IPS-20b (cell line): ENCODE results near the gene FOXRED1.
"Not testable (repeated sequence)": the region's sequence is repeated elsewhere in the genome, so short reads cannot be mapped to it uniquely, and the experiment has no call there.

Experiments used
- H3K27ac ChIP-seq: one replicate; pipeline ENCODE4 v1.5.1; 2013; ENCODE audit warnings: low read length
- H3K27me3 ChIP-seq: 2 replicates; pipeline ENCODE4 v1.6.1; 2013; ENCODE audit warnings: mild to moderate bottlenecking, low read length, inconsistent platforms; ENCODE audit not compliant: insufficient read depth
- H3K36me3 ChIP-seq: 2 replicates; pipeline ENCODE4 v1.6.1; 2013; ENCODE audit warnings: low read depth, mild to moderate bottlenecking, inconsistent platforms, low read length, moderate library complexity; ENCODE audit not compliant: insufficient read depth
- H3K4me1 ChIP-seq: 2 replicates; pipeline ENCODE4 v1.6.1; 2013; ENCODE audit warnings: mild to moderate bottlenecking, control low read depth, inconsistent platforms, low read length, moderate library complexity; ENCODE audit not compliant: insufficient read depth
- H3K4me3 ChIP-seq: 2 replicates; pipeline ENCODE4 v1.5.1; 2013; ENCODE audit warnings: mild to moderate bottlenecking, low read length, inconsistent platforms
- H3K9ac ChIP-seq: 2 replicates; pipeline ENCODE4 v1.6.1; 2013; ENCODE audit warnings: low read depth, mild to moderate bottlenecking, inconsistent platforms, low read length, moderate library complexity
- H3K9me3 ChIP-seq: 2 replicates; pipeline ENCODE4 v1.6.1; 2013; ENCODE audit warnings: mild to moderate bottlenecking, low read depth, low read length, inconsistent platforms; ENCODE audit not compliant: insufficient read depth

The FOXRED1 gene

GRCh38 chr11:126303623-126304456 lies 34.9 kb downstream of the FOXRED1 start, which contains the start of gene DCPS:
TSS of gene DCPS (plus strand) at chr11:126304060. CDS start at chr11:126304081, 21 bp downstream.
- peak within 1 kb of the TSS; percentile 95 for H3K27ac ChIP-seq
- H3K4me1 ChIP-seq = 0 out of 2 replicates have a peak, but pooled peaks cover 5% of the 10 kb centered on the region
- H3K4me3 ChIP-seq = peak within 1 kb of the TSS; percentile 84
- peak within 1 kb of the TSS; percentile 97 for H3K9ac ChIP-seq
- peaks cover 6% of the 10 kb centered on the region; the same call in 1 of the 2 replicates for H3K36me3 ChIP-seq
- no peaks in the 10 kb centered on the region for H3K27me3 ChIP-seq
- no peaks in the 10 kb centered on the region for H3K9me3 ChIP-seq

- Histone ChIP-seq H3K4me3 (peak overlapping the region; percentile 84), H3K9me3 (no peaks in the 10 kb centered on the region), H3K27ac (peak overlapping the region; percentile 95), H3K4me1 (0 out of 2 replicates have a peak, but pooled peaks cover 5% of the 10 kb centered on the region), H3K36me3 (peaks cover 6% of the 10 kb centered on the region; the same call in 1 of the 2 replicates), H3K27me3 (no peaks in the 10 kb centered on the region), H3K9ac (peak overlapping the region; percentile 97)
Observed at GRCh38 chr11:126304457-126305075, 35.6 kb downstream of the FOXRED1 start.

- Histone ChIP-seq H3K36me3 (peaks cover 6% of the 10 kb centered on the region; the same call in 1 of the 2 replicates), H3K9me3 (no peaks in the 10 kb centered on the region), H3K27ac (no peak overlapping the region), H3K4me1 (0 out of 2 replicates have a peak, but pooled peaks cover 5% of the 10 kb centered on the region), H3K4me3 (no peak overlapping the region), H3K27me3 (no peaks in the 10 kb centered on the region), H3K9ac (no peak overlapping the region)
Observed at GRCh38 chr11:126305699-126306098, 36.7 kb downstream of the FOXRED1 start.

- H3K27me3 ChIP-seq = no peaks in the 10 kb centered on the region
- no peak overlapping the region for H3K9ac ChIP-seq
- H3K36me3 ChIP-seq = peaks cover 6% of the 10 kb centered on the region; the same call in 1 of the 2 replicates
- H3K9me3 ChIP-seq = no peaks in the 10 kb centered on the region
- H3K4me3 ChIP-seq = no peak overlapping the region
- 0 out of 2 replicates have a peak, but pooled peaks cover 5% of the 10 kb centered on the region for H3K4me1 ChIP-seq
- no peak overlapping the region for H3K27ac ChIP-seq
Observed at GRCh38 chr11:126307706-126308105, 38.8 kb downstream of the FOXRED1 start.

- H3K27me3 ChIP-seq = no peaks in the 10 kb centered on the region
- no peak overlapping the region for H3K4me3 ChIP-seq
- peaks cover 6% of the 10 kb centered on the region; the same call in 1 of the 2 replicates for H3K36me3 ChIP-seq
- H3K27ac ChIP-seq = no peak overlapping the region
- no peaks in the 10 kb centered on the region for H3K9me3 ChIP-seq
- H3K9ac ChIP-seq = no peak overlapping the region
- 0 out of 2 replicates have a peak, but pooled peaks cover 5% of the 10 kb centered on the region for H3K4me1 ChIP-seq
Observed at GRCh38 chr11:126308271-126308671, 39.3 kb downstream of the FOXRED1 start.

GRCh38 chr11:126308771-126309170 lies 39.8 kb downstream of the FOXRED1 start:
- not testable (repeated sequence) for H3K9me3 ChIP-seq, H3K27me3 ChIP-seq, H3K4me1 ChIP-seq, H3K36me3 ChIP-seq, H3K9ac ChIP-seq, H3K27ac ChIP-seq, H3K4me3 ChIP-seq

- Histone ChIP-seq H3K9me3 (no peaks in the 10 kb centered on the region), H3K4me3 (no peak overlapping the region), H3K27me3 (no peaks in the 10 kb centered on the region), H3K27ac (no peak overlapping the region), H3K9ac (no peak overlapping the region), H3K36me3 (peaks cover 6% of the 10 kb centered on the region; the same call in 1 of the 2 replicates), H3K4me1 (no peaks in the 10 kb centered on the region)
Observed at GRCh38 chr11:126310200-126310991, 41.4 kb downstream of the FOXRED1 start.

GRCh38 chr11:126310992-126311310 lies 42.0 kb downstream of the FOXRED1 start:
- Histone ChIP-seq H3K9me3 (no peaks in the 10 kb centered on the region), H3K4me1 (no peaks in the 10 kb centered on the region), H3K27ac (no peak overlapping the region), H3K4me3 (no peak overlapping the region), H3K36me3 (peaks cover 6% of the 10 kb centered on the region; the same call in 1 of the 2 replicates), H3K9ac (no peak overlapping the region), H3K27me3 (no peaks in the 10 kb centered on the region)

GRCh38 chr11:126311401-126312291 lies 42.7 kb downstream of the FOXRED1 start:
- no peak overlapping the region for H3K9ac ChIP-seq
- no peak overlapping the region for H3K27ac ChIP-seq
- peaks cover 6% of the 10 kb centered on the region; the same call in 1 of the 2 replicates for H3K36me3 ChIP-seq
- no peak overlapping the region for H3K4me3 ChIP-seq
- no peaks in the 10 kb centered on the region for H3K9me3 ChIP-seq
- no peaks in the 10 kb centered on the region for H3K27me3 ChIP-seq
- no peaks in the 10 kb centered on the region for H3K4me1 ChIP-seq

GRCh38 chr11:126312961-126313360 lies 44.0 kb downstream of the FOXRED1 start:
- Histone ChIP-seq H3K9ac (no peak overlapping the region), H3K36me3 (peaks cover 5% of the 10 kb centered on the region; the same call in 1 of the 2 replicates), H3K27me3 (no peaks in the 10 kb centered on the region), H3K4me1 (no peaks in the 10 kb centered on the region), H3K9me3 (no peaks in the 10 kb centered on the region), H3K4me3 (no peak overlapping the region), H3K27ac (no peak overlapping the region)
